SK-N-DZ (cell line): Measurements from ENCODE around the gene HDHD3.

Experiments used
- DNase-seq: peaks from one replicate; pipeline ENCODE4 v3.0.0-alpha.2; 2015; ENCODE audit warnings: low spot score

Gene HDHD3

GRCh38 chr9:113337714-113338113, 39.1 kb downstream of the HDHD3 start:
- no peak for DNase-seq

- no peak for DNase-seq
These were observed 45.0 kb downstream of the HDHD3 start for GRCh38 chr9:113331780-113332179.

GRCh38 chr9:113328045-113328782, 48.6 kb downstream of the HDHD3 start:
- no peak for DNase-seq

DNA sequence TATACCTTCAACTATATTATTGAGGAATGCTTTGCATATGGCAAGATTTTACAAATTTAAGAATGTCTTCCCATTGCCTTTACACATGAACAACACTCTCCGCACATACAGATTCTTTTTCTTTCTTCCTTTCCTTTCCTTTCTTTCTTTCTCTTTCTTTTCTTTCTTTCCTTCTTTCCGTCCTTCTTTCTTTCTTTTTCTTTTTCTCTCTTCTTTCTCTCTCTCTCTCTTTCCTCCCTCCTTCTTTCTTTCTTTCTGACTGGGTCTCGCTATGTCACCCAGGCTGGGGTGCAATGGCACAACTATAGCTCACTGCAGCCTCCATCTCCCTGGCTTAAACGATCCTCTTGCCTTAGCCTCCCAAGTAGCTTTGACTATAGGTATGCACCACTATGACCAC, 50.6 kb downstream of the HDHD3 start:
- no peak for DNase-seq
